ENCODE measurements around the gene JAM3.

Gene JAM3

DNA sequence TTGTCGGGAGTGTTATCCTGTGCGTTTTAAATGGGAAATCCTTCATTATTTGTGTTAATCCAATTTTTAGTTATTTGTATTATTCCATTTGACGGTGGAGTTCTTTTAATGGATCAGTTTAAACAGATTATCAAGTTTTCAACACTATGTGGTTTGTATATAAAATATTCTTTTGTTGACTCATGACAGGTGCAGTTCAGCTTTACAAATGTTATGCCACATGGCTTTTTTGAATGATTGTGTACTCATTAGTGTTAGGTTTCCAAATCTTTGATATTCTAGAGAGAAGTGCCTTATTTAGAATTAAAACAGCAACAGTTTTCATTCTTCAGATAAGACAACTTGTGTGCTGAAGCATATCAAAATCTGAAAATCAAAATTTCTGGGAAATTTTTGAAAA, 2.4 kb downstream of the JAM3 start:
- Histone ChIP-seq H3K4me2 (ENCODE audit: low read depth, low read length, poor library complexity, severe bottlenecking) (no peak overlapping the region), H3K9ac (ENCODE audit: low read length) (no peak overlapping the region), H4K20me1 (ENCODE audit: low read depth, low read length) (no peaks in the 10 kb centered on the region), H3K27me3 (ENCODE audit: low read length) (no peaks in the 10 kb centered on the region), H3K79me2 (ENCODE audit: insufficient read depth, low read length) (no peaks in the 10 kb centered on the region), H2AFZ (ENCODE audit: low read depth, low read length, severe bottlenecking) (no peak overlapping the region), H3K36me3 (ENCODE audit: low read length) (no peaks in the 10 kb centered on the region), H3F3A (ENCODE audit: insufficient read depth) (no peaks in the 10 kb centered on the region), H3K27ac (ENCODE audit: low read depth, low read length) (no peak overlapping the region), H3K4me3 (ENCODE audit: insufficient read depth, low read length, poor library complexity, severe bottlenecking) (no peak overlapping the region), H3K9me3 (ENCODE audit: insufficient read depth, low read length) (no peaks in the 10 kb centered on the region), H3K9me2 (replicated peaks; ENCODE audit: insufficient read depth, low read length) (no peaks in the 10 kb centered on the region)
- TF ChIP-seq, protein P1, sequence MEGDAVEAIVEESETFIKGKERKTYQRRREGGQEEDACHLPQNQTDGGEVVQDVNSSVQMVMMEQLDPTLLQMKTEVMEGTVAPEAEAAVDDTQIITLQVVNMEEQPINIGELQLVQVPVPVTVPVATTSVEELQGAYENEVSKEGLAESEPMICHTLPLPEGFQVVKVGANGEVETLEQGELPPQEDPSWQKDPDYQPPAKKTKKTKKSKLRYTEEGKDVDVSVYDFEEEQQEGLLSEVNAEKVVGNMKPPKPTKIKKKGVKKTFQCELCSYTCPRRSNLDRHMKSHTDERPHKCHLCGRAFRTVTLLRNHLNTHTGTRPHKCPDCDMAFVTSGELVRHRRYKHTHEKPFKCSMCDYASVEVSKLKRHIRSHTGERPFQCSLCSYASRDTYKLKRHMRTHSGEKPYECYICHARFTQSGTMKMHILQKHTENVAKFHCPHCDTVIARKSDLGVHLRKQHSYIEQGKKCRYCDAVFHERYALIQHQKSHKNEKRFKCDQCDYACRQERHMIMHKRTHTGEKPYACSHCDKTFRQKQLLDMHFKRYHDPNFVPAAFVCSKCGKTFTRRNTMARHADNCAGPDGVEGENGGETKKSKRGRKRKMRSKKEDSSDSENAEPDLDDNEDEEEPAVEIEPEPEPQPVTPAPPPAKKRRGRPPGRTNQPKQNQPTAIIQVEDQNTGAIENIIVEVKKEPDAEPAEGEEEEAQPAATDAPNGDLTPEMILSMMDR (IDR thresholded peaks at IDR 0.05; ENCODE audit: insufficient read depth, low read length, poor library complexity, severe bottlenecking): no peak
- no peak for TF ChIP-seq EZH2phosphoT487 (conservative IDR thresholded peaks at IDR 0.05; ENCODE audit: low read length)

DNA sequence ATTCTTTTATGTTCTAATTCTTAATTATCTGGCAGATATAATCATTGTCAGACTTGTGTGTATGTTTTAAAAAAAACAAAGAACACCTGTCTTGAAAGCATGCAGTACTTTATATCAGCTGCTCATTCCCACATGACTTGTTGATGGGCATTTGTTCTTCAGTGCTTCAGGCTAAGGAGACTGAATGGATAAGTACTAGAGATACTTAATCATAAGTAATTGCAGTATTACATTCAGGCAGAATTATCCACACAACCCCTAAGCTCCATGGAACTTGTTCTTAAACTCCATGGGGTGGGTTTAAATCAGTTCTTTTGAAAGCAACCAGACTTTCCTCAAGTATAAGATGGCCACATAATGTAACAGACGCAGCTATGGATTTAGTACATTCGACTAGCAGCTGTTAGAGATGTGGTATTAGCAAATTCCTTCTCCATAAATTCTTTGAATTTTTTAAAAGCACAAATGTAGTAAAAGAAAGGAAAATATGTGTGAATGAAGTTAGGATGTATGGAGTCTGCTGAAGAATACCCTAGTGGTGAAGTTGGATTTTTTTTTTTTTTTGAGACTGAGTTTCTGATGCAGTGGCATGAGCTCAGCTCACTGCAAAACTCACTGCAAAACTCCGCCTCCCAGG, 3.0 kb downstream of the JAM3 start:
- Histone ChIP-seq H2AFZ (ENCODE audit: low read depth, low read length, severe bottlenecking) (no peak overlapping the region), H3K9me3 (ENCODE audit: insufficient read depth, low read length) (no peaks in the 10 kb centered on the region), H3K9ac (ENCODE audit: low read length) (no peak overlapping the region), H4K20me1 (ENCODE audit: low read depth, low read length) (no peaks in the 10 kb centered on the region), H3F3A (ENCODE audit: insufficient read depth) (no peaks in the 10 kb centered on the region), H3K4me2 (ENCODE audit: low read depth, low read length, poor library complexity, severe bottlenecking) (no peak overlapping the region), H3K27ac (ENCODE audit: low read depth, low read length) (no peak overlapping the region), H3K9me2 (replicated peaks; ENCODE audit: insufficient read depth, low read length) (no peaks in the 10 kb centered on the region), H3K79me2 (ENCODE audit: insufficient read depth, low read length) (no peaks in the 10 kb centered on the region), H3K27me3 (ENCODE audit: low read length) (no peaks in the 10 kb centered on the region), H3K36me3 (ENCODE audit: low read length) (no peaks in the 10 kb centered on the region), H3K4me3 (ENCODE audit: insufficient read depth, low read length, poor library complexity, severe bottlenecking) (no peak overlapping the region)
- no peak for TF ChIP-seq EZH2phosphoT487 (conservative IDR thresholded peaks at IDR 0.05; ENCODE audit: low read length)
- TF ChIP-seq, protein P1 (IDR thresholded peaks at IDR 0.05; ENCODE audit: insufficient read depth, low read length, poor library complexity, severe bottlenecking): no peak

DNA sequence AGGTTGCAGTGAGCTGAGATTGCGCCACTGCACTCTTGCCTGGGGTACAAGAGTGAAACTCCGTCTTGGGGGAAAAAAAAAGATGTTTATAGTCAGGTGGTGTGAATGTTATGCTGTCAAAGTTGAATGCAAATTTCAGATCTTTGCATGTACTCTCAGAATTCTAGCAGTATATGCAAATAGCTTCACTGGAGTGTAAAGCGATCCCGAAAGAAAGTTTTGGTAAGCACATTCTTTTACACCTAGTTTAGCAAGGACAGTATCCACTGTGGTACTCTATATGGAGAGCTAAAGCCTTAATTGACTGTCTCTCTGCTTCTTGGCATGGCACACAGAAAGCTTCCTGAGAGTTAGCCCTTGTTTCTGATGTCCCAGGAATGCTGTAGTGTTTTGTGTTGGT, 4.0 kb downstream of the JAM3 start:
- H2AFZ ChIP-seq (ENCODE audit: low read depth, low read length, severe bottlenecking): no peak overlapping the region
- H4K20me1 ChIP-seq (ENCODE audit: low read depth, low read length): no peaks in the 10 kb centered on the region
- H3K36me3 ChIP-seq (ENCODE audit: low read length): no peaks in the 10 kb centered on the region
- no peaks in the 10 kb centered on the region for H3K79me2 ChIP-seq (ENCODE audit: insufficient read depth, low read length)
- H3K4me3 ChIP-seq (ENCODE audit: insufficient read depth, low read length, poor library complexity, severe bottlenecking): no peak overlapping the region
- H3K4me2 ChIP-seq (ENCODE audit: low read depth, low read length, poor library complexity, severe bottlenecking): no peak overlapping the region
- H3K27me3 ChIP-seq (ENCODE audit: low read length): no peaks in the 10 kb centered on the region
- H3K9me3 ChIP-seq (ENCODE audit: insufficient read depth, low read length): no peaks in the 10 kb centered on the region
- H3K27ac ChIP-seq (ENCODE audit: low read depth, low read length): no peak overlapping the region
- TF ChIP-seq, protein P1 (IDR thresholded peaks at IDR 0.05; ENCODE audit: insufficient read depth, low read length, poor library complexity, severe bottlenecking): no peak
- H3K9ac ChIP-seq (ENCODE audit: low read length): no peak overlapping the region
- no peaks in the 10 kb centered on the region for H3K9me2 ChIP-seq (replicated peaks; ENCODE audit: insufficient read depth, low read length)
- no peaks in the 10 kb centered on the region for H3F3A ChIP-seq (ENCODE audit: insufficient read depth)

Data from SU-DHL-6 (cell line).